Activated CD4-positive, alpha-beta memory T cell treated with anti-CD3 and anti-CD28 coated beads, Interleukin-2, amount 10 ng/mL, durations not matched to agents 7 days and 5 days (primary cell): ENCODE measurements around the gene ZNF672. TPM values are rescaled to one million over a fixed set of nuclear protein-coding genes. Genes with fewer than 3 reads are reported as not detected.
A peak's percentile ranks its signal among the peaks of the same experiment; 100 is the strongest.

Experiments
- CTCF ChIA-PET: fragments of 350-600 bp; sonication (Branson Sonifier 250); formaldehyde crosslinking; loops from one replicate; lab custom pipeline; 2021; ENCODE audit warnings: antibody characterized with exemption, inconsistent platforms; lab: Charles Lee
- POLR2A ChIA-PET: fragments of 350-600 bp; sonication (Branson Sonifier 250); formaldehyde crosslinking; loops from one replicate; lab custom pipeline; 2021; ENCODE audit warnings: antibody characterized with exemption; lab: Charles Lee
- DNase-seq: peaks from one replicate; pipeline ENCODE4 v3.0.0-alpha.2; 2020
- H3K27ac Mint-ChIP-seq: one replicate; pipeline ENCODE4 v1.8.0; 2021; ENCODE audit warnings: mild to moderate bottlenecking, mixed read lengths
- H3K27me3 Mint-ChIP-seq: one replicate; pipeline ENCODE4 v1.8.0; 2021; ENCODE audit warnings: mixed read lengths
- H3K36me3 Mint-ChIP-seq: one replicate; pipeline ENCODE4 v1.8.0; 2021; ENCODE audit warnings: low read depth, mixed read lengths
- H3K4me1 Mint-ChIP-seq: one replicate; pipeline ENCODE4 v1.8.0; 2021; ENCODE audit warnings: mixed read lengths
- H3K4me3 Mint-ChIP-seq: one replicate; pipeline ENCODE4 v1.8.0; 2021; ENCODE audit warnings: mild to moderate bottlenecking, mixed read lengths
- H3K9me3 Mint-ChIP-seq: one replicate; pipeline ENCODE4 v1.8.0; 2021; ENCODE audit warnings: mixed read lengths
- total RNA-seq, 2 experiments: library from RNA; stranded (reverse); gene quantifications; one replicate each; pipeline ENCODE4 v1.2.3, GENCODE V29; 2021

ZNF672 gene
- total RNA-seq, 2 experiments from 2014 or later = 54.1 to 60.1 TPM

GRCh38 chr1:248841702-248842395 is 3.8 kb downstream of the ZNF672 start:
- POLR2A ChIA-PET = interaction anchor here (2.6 kb wide), 1 partner anchor 17 kb away, joined by 10 read pairs; the partner anchor contains the start of gene ZNF692
- Mint-ChIP-seq H3K27me3 (no peaks in the 10 kb centered on the region), H3K9me3 (no peaks in the 10 kb centered on the region), H3K4me3 (no peak overlapping the region), H3K36me3 (peaks cover 30% of the 10 kb centered on the region), H3K4me1 (peaks cover 29% of the 10 kb centered on the region), H3K27ac (no peak overlapping the region)
- CTCF ChIA-PET = interaction anchor here (0.8 to 4.1 kb wide), 6 partner anchors 12 to 84 kb away, joined by 3 to 31 read pairs (median 3); partner anchors contain the start of gene ZNF692
- DNase-seq = peak; percentile 53

- no peak for DNase-seq
- Mint-ChIP-seq H3K4me3 (no peak overlapping the region), H3K36me3 (peaks cover 35% of the 10 kb centered on the region), H3K9me3 (no peaks in the 10 kb centered on the region), H3K27me3 (no peaks in the 10 kb centered on the region), H3K4me1 (peaks cover 29% of the 10 kb centered on the region), H3K27ac (no peak overlapping the region)
- ChIA-PET CTCF (interaction anchor here (2.7 to 4.1 kb wide), 2 partner anchors 15 to 20 kb away, joined by 10 to 31 read pairs; partner anchors contain the start of gene ZNF692), POLR2A (interaction anchor here (1.0 to 2.6 kb wide), 2 partner anchors 16 kb away, joined by 5 to 10 read pairs; partner anchors contain the start of gene ZNF692)
Measured at GRCh38 chr1:248842781-248843331, 4.8 kb downstream of the ZNF672 start.

- H3K9me3 Mint-ChIP-seq = no peaks in the 10 kb centered on the region
- H3K4me1 Mint-ChIP-seq = peaks cover 29% of the 10 kb centered on the region
- ChIA-PET CTCF (interaction anchor here (1.2 to 4.1 kb wide), 2 partner anchors 15 to 31 kb away, joined by 3 to 31 read pairs; partner anchors contain the start of gene ZNF692), POLR2A (interaction anchor here (1.5 to 1.6 kb wide), 2 partner anchors 17 to 30 kb away, joined by 3 read pairs; no protein-coding TSS in a partner anchor)
- no peak overlapping the region for H3K4me3 Mint-ChIP-seq
- H3K27me3 Mint-ChIP-seq = no peaks in the 10 kb centered on the region
- H3K27ac Mint-ChIP-seq = no peak overlapping the region
- peaks cover 42% of the 10 kb centered on the region for H3K36me3 Mint-ChIP-seq
- DNase-seq = no peak
Measured at GRCh38 chr1:248843687-248844086, 5.7 kb downstream of the ZNF672 start.

DNA sequence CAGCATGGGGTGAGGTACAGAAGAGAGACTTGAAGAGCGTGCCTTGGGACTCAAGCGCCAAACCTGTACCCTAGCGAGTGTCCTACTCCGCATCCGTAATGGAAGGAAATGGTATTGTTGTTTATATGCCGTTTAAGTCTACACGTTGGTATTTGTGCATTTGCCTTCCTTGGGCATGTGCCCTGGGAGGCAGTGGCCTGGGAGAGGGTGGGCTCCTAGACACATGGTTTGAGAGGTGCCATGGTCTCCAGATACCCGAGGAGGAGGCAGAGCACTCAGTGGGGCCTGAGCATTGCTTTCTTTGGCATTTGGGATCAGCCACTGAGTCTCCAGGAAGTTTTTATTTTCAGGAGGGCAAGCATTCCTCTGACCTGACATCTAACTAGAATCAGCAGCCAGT is 6.5 kb downstream of the ZNF672 start:
- no peak overlapping the region for H3K27ac Mint-ChIP-seq
- no peaks in the 10 kb centered on the region for H3K27me3 Mint-ChIP-seq
- POLR2A ChIA-PET = interaction anchor here (1.5 to 1.6 kb wide), 2 partner anchors 18 to 30 kb away, joined by 3 read pairs; no protein-coding TSS in a partner anchor
- DNase-seq = no peak
- peaks cover 23% of the 10 kb centered on the region for H3K4me1 Mint-ChIP-seq
- H3K4me3 Mint-ChIP-seq = no peak overlapping the region
- CTCF ChIA-PET = interaction anchor here (1.2 to 4.1 kb wide), 3 partner anchors 14 to 30 kb away, joined by 3 to 31 read pairs (median 3); partner anchors contain the start of gene ZNF692
- peaks cover 45% of the 10 kb centered on the region for H3K36me3 Mint-ChIP-seq
- no peaks in the 10 kb centered on the region for H3K9me3 Mint-ChIP-seq

DNA sequence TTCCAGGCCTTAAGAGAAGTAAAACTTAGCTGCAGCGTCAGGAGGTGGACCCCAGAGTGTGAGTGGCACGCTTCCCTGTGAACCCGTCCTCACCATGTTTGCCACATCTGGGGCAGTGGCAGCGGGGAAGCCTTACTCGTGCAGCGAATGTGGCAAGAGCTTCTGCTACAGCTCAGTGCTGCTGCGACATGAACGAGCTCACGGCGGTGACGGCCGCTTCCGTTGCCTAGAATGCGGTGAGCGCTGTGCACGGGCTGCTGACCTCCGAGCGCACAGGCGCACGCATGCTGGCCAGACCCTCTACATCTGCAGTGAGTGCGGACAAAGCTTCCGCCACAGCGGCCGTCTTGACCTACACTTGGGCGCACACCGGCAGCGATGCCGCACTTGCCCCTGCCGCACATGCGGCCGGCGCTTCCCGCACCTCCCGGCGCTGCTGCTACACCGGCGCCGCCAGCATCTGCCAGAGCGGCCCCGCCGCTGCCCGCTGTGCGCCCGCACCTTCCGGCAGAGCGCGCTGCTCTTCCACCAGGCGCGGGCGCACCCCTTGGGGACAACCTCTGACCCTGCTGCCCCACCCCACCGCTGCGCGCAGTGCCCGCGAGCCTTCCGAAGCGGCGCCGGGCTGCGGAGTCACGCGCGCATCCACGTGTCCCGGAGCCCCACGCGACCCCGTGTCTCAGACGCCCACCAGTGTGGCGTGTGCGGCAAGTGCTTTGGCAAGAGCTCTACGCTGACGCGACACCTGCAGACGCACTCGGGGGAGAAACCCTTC is 9.3 kb downstream of the ZNF672 start:
- Mint-ChIP-seq H3K4me1 (no peaks in the 10 kb centered on the region), H3K4me3 (no peak overlapping the region), H3K27me3 (no peaks in the 10 kb centered on the region), H3K9me3 (no peaks in the 10 kb centered on the region), H3K36me3 (peaks cover 44% of the 10 kb centered on the region), H3K27ac (no peak overlapping the region)
- DNase-seq = no peak
- CTCF ChIA-PET = no interaction called here
- POLR2A ChIA-PET = interaction anchor here (0.9 to 1.1 kb wide), 2 partner anchors 10 to 15 kb away, joined by 3 read pairs; no protein-coding TSS in a partner anchor

DNA sequence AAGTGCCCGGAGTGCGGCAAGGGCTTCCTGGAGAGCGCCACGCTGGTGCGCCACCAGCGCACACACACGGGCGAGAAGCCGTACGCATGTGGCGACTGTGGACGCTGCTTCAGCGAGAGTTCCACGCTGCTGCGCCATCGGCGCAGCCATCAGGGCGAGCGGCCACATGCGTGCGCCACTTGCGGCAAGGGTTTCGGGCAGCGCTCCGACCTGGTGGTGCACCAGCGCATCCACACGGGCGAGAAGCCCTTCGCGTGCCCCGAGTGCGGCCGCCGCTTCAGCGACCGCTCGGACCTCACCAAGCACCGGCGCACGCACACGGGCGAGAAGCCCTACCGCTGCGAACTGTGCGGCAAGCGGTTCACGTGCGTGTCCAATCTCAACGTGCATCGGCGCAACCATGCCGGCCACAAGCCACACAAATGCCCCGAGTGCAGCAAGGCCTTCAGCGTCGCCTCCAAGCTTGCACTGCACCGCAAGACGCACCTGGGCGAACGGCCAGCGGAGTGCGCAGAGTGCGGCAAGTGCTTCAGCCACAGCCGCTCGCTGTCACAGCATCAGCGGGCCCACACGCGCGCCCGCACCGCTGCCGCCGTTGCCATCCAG is 10.0 kb downstream of the ZNF672 start:
- H3K9me3 Mint-ChIP-seq = no peaks in the 10 kb centered on the region
- CTCF ChIA-PET = no interaction called here

DNA sequence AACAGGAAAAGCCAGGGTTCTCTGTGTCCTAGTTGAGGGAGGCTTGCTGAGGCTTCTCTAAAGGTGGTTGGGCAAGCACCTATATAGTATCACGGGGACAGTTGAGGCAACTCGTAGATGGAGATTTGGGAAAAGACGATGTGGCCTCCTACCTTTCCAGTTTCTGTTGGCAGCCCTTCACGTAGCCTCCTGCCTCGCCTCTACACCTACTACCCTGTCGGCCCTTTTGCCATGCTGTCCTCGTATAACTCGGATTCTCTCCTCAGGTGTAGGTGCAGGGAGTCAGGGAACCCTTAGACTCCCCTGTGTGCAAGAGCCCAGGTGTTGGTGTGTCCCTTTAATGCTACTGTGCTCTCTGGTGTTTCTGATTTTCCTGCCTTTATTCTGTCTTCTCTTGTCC is 10.6 kb downstream of the ZNF672 start:
- Mint-ChIP-seq H3K36me3 (peaks cover 43% of the 10 kb centered on the region), H3K9me3 (no peaks in the 10 kb centered on the region), H3K4me1 (no peaks in the 10 kb centered on the region), H3K27me3 (no peaks in the 10 kb centered on the region), H3K27ac (no peak overlapping the region), H3K4me3 (no peak overlapping the region)
- DNase-seq = no peak
- ChIA-PET CTCF (no interaction called here), POLR2A (no interaction called here)

More for the DNA sequence above, 10.0 kb downstream of the ZNF672 start:
- Mint-ChIP-seq H3K27ac (no peak overlapping the region), H3K4me1 (no peaks in the 10 kb centered on the region), H3K4me3 (no peak overlapping the region), H3K36me3 (peaks cover 43% of the 10 kb centered on the region), H3K27me3 (no peaks in the 10 kb centered on the region)
- POLR2A ChIA-PET = no interaction called here
- DNase-seq = no peak

DNA sequence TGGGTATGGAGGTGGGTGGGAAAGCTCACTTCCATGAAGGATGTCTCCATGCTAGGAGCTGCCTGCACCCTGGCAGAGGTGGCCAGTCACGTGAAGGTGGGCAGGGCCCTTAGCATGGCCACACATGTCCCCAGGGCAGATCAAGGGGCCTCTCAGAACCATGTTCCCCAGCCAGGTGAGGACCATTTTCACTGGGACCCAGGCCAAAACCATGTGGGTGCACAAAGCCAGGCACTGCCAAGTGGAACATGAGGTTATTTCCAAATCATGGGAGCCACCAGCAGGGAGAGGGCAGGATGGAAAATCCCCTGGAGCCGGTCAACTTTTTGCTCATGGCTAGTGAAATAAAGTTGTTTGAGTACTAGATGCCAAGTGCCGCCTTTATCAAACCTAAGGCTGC is 11.1 kb downstream of the ZNF672 start:
- POLR2A ChIA-PET = interaction anchor here (1.6 kb wide), 1 partner anchor 10 kb away, joined by 9 read pairs; the partner anchor contains the start of gene ZNF692
- H3K4me3 Mint-ChIP-seq = no peak overlapping the region

GRCh38 chr1:248849637-248850036 is 11.6 kb downstream of the ZNF672 start:
- Mint-ChIP-seq H3K4me3 (no peak overlapping the region), H3K36me3 (peaks cover 48% of the 10 kb centered on the region), H3K27me3 (no peaks in the 10 kb centered on the region), H3K27ac (no peak overlapping the region), H3K4me1 (no peaks in the 10 kb centered on the region), H3K9me3 (no peaks in the 10 kb centered on the region)
- ChIA-PET CTCF (no interaction called here), POLR2A (interaction anchor here (1.6 kb wide), 1 partner anchor 9 kb away, joined by 9 read pairs; the partner anchor contains the start of gene ZNF692)
- DNase-seq = no peak

More for the DNA sequence above, 11.1 kb downstream of the ZNF672 start:
- Mint-ChIP-seq H3K36me3 (peaks cover 47% of the 10 kb centered on the region), H3K9me3 (no peaks in the 10 kb centered on the region), H3K4me1 (no peaks in the 10 kb centered on the region), H3K27me3 (no peaks in the 10 kb centered on the region), H3K27ac (no peak overlapping the region)
- CTCF ChIA-PET = no interaction called here
- DNase-seq = no peak

DNA sequence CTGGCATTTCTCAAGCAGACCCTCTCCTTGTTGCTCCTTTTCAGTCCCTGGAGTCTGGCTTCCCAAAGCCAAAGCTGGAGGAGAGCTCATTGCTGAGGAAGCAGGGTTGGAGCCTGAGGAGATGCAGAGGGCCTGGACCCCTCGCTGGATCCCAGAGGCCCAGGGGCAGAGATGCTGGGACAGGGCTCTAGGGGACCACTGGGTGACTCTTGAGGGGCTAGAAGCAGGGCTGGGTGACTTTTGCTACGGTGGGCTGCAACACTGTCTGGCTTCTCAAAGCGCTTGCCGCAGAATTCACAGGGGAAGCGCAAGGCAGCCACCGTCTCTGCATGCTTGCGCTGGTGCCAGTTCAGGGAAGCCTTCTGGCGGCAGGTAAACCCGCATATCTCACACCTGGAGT is 12.1 kb downstream of the ZNF672 start:
- no peak for DNase-seq
- ChIA-PET CTCF (no interaction called here), POLR2A (interaction anchor here (1.6 kb wide), 1 partner anchor 9 kb away, joined by 9 read pairs; the partner anchor contains the start of gene ZNF692)
- Mint-ChIP-seq H3K27ac (no peak overlapping the region), H3K4me3 (no peak overlapping the region), H3K36me3 (peaks cover 52% of the 10 kb centered on the region), H3K27me3 (no peaks in the 10 kb centered on the region), H3K9me3 (no peaks in the 10 kb centered on the region), H3K4me1 (no peaks in the 10 kb centered on the region)

GRCh38 chr1:248850536-248851251 is 12.7 kb downstream of the ZNF672 start:
- H3K36me3 Mint-ChIP-seq = peaks cover 48% of the 10 kb centered on the region
- H3K27me3 Mint-ChIP-seq = no peaks in the 10 kb centered on the region
- H3K4me1 Mint-ChIP-seq = no peaks in the 10 kb centered on the region
- H3K27ac Mint-ChIP-seq = no peak overlapping the region
- DNase-seq = no peak
- no peaks in the 10 kb centered on the region for H3K9me3 Mint-ChIP-seq
- no peak overlapping the region for H3K4me3 Mint-ChIP-seq
- CTCF ChIA-PET = interaction anchor here (1.2 kb wide), 1 partner anchor 11 kb away, joined by 4 read pairs; no protein-coding TSS in a partner anchor
- POLR2A ChIA-PET = interaction anchor here (0.9 to 1.6 kb wide), 2 partner anchors 8 to 12 kb away, joined by 3 to 9 read pairs; partner anchors contain the start of gene ZNF692
